ENCODE measurements around the gene PTK6. TPM values are rescaled to one million over a fixed set of nuclear protein-coding genes. Genes with fewer than 3 reads are reported as not detected.
A peak's percentile ranks its signal among the peaks of the same experiment; 100 is the strongest.
"Not testable (repeated sequence)": the region's sequence is repeated elsewhere in the genome, so short reads cannot be mapped to it uniquely, and the experiment has no call there.

PTK6 gene
- total RNA-seq, 1 experiment from 2014 or later: 0.14 TPM

DNA sequence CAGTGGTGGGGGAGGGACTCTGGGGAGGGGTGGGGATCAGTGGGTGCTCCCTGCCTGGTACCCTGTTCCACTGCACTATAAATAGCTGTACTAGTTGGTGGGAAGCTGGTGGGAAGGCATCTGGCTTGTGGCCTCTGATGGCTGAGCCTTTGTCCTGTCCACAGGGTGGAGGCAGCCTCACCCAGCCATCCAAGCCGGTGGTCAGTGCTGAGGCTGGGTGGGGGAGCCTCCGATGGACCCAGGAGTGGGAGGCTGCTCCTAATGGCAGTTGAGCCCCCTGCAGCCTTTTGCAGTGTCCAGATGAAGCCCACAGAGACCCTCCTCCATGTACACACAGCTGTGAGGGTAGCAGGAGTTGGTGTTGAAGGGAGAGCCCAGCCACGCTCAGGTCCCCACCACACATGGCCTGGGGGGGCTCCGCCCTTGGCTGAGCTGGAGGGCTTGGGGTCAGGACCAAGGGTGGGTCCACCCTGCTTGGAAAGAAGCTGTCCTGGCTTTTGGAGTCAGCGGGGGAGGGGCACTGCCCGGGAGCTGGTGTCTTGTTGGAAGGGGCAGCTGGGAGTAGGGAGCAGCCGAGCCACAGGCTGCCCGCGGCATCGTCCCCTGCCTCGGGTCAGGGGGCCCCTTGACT, 14.1 kb downstream of the PTK6 start:
- DNase-seq: peak; percentile 57
- Histone ChIP-seq H3K27me3 (ENCODE audit: control insufficient read depth, insufficient read depth, low read length) (peaks cover 7% of the 10 kb centered on the region), H3K4me3 (ENCODE audit: insufficient read depth, low read depth, low read length) (no peak overlapping the region), H3K36me3 (replicated peaks; ENCODE audit: control insufficient read depth, insufficient read depth, low read length) (peaks cover 9% of the 10 kb centered on the region)

DNA sequence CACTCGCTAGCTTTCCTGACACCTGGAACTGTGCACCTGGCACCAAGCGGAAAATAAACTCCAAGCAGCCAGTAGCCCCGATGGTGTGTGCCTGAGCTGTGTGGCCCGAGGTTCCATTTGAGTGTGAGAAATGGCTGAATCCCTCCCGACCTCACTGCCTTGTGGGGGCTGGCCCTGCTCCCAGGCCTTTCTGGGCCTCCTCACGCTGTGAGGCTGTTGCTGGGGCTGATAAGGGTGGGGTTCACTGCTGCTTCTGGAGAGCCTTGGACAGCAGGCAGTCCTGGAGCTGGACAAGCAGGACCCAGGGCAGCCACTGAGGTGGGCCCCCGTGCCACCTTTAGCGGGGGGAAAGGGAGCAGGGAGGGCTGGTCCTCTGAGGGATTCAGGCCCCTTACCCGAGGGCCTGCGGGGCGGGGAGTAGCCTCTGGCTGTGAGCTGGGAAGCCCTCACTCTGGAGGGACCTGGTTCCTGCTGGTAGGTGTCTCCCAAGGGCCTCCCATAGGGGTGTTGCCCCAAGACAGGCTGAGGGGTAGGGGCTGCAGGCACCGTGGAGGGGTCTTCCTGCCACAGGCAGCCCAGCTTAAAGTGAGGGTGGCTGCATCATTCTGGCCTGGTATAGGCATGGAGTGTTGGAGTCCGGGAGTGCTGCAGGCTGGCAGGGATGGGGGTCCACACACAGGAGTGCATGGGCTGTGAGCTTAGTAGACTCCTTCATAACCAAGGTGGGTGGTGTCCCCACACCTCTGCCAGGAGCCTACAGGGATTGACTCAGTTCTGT, 14.9 kb downstream of the PTK6 start:
- Histone ChIP-seq H3K4me3 (ENCODE audit: insufficient read depth, low read depth, low read length) (no peak overlapping the region), H3K27me3 (ENCODE audit: control insufficient read depth, insufficient read depth, low read length) (peaks cover 7% of the 10 kb centered on the region), H3K36me3 (replicated peaks; ENCODE audit: control insufficient read depth, insufficient read depth, low read length) (peaks cover 9% of the 10 kb centered on the region)
- no peak for DNase-seq

DNA sequence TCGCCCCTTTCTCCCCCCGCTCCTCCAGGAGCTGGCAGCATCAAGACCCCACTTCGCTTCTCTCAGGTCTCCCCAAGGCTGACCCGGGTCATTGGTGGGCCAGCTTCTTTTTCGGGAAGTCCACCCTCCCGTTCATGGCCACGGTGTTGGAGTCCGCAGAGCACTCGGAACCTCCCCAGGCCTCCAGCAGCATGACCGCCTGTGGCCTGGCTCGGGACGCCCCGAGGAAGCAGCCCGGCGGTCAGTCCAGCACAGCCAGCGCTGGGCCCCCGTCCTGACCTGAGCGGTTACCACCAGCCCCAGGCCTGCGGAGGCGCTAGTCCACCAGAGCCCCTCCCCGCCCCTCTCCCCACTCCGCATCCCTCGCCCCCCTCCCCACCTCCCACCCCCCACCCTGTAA, 15.6 kb downstream of the PTK6 start:
- DNase-seq: peak; percentile 92

DNA sequence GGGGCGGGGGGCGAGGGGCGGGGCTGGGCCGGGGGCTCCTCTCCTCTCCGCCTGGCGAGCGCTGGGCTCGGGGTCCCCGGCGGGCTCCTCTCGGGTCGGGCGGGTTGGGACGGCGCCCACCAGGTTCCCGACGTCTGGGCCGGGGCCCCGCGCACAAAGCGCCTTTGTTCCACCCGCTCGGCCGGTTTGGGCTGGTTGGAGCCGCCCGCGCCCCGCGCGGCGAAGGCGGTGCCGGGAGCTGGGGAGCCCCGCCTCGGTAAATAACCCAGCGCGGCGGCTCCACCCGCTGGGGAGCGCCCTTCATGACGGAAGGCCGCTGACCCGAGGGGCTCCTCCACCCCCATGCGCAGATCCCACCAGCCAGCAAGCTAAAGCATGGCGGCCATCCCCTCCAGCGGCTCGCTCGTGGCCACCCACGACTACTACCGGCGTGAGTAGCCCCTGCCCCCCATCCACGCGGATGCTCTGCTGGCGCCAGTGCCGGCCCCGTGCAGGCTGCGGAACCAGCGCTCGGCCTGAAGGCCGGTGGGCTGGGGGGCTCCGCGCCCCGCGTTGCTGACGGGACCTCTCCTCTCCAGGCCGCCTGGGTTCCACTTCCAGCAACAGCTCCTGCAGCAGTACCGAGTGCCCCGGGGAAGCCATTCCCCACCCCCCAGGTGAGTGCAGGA, 16.1 kb downstream of the PTK6 start:
- H3K4me3 ChIP-seq (ENCODE audit: insufficient read depth, low read depth, low read length): peak overlapping the region; percentile 91
- H3K27me3 ChIP-seq (ENCODE audit: control insufficient read depth, insufficient read depth, low read length): peaks cover 7% of the 10 kb centered on the region
- H3K36me3 ChIP-seq (replicated peaks; ENCODE audit: control insufficient read depth, insufficient read depth, low read length): peaks cover 9% of the 10 kb centered on the region
- peak; percentile 96 for DNase-seq

More for the DNA sequence above, 15.6 kb downstream of the PTK6 start:
- peaks cover 9% of the 10 kb centered on the region for H3K36me3 ChIP-seq (replicated peaks; ENCODE audit: control insufficient read depth, insufficient read depth, low read length)
- H3K27me3 ChIP-seq (ENCODE audit: control insufficient read depth, insufficient read depth, low read length): peaks cover 7% of the 10 kb centered on the region
- peak overlapping the region; percentile 91 for H3K4me3 ChIP-seq (ENCODE audit: insufficient read depth, low read depth, low read length)

DNA sequence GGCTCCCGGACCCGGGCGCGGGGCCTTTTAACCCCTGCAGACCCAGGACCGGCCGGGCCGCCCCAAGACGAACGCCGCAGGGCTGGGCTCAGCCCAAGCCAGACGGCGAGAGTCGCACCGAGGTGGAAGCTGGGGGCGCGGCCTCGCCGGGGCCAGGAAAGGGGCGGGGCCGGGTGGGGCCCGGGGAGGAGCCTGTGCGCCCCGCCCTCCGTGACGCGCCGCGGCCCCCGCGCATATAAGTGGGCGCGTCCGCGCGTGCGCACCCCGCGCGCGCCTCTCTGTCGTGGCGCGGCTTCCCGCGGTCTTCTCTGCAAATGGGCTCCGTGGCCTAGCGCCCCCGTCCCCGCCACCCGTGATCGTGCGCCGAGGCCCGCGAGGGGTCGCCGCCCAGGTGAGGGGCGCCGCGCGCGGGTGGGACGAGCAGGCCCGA, 16.7 kb downstream of the PTK6 start, which contains the start of gene PPDPF:
PPDPF (plus strand) TSS at position 262 of the 430 bp plus-strand sequence. CDS start 544 bp downstream, outside the sequence.
- peak; percentile 100 for DNase-seq
- Histone ChIP-seq H3K27me3 (ENCODE audit: control insufficient read depth, insufficient read depth, low read length) (peaks cover 7% of the 10 kb centered on the region), H3K4me3 (ENCODE audit: insufficient read depth, low read depth, low read length) (peak within 1 kb of the TSS; percentile 91), H3K36me3 (replicated peaks; ENCODE audit: control insufficient read depth, insufficient read depth, low read length) (peaks cover 9% of the 10 kb centered on the region)

DNA sequence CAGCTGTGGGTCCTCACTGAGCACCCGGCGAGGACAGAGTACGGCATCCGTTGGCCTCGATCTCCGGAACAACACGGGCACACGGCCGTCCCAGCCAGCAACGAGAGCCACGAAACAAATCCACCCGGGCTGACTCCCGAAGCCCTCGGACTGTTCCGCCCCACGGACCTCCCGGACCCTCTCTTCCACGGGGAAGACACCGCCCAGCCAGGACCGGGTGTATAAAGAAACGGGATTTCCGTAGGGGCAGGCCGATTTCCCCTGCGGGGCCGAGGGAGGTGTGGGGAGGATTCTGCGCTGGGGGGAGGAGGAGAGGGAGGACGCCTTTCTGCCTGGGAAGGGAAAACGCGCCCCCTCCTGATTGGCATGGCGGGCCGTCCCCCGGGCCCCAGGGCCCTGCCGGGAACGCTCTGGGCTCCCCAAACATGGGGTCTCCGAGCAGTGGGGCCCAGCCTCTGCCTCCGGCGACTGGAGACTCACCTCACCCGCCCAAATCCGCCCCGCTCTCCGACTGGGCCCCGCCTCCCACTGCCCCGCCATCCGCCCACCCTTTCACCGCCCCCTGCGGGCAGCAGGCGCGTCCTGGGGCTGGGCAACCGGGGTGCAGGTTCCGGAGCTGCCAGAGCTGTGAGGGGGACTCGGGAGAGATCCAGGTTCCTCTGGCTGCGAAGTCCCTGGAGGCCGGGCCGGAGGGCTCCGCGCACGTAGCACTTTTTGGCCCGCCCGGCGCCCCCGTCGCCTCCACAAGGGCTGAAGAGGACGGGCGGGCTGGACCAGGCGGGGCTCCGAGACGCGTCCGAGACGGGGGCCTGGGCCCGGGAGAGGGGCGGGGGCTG, 17.3 kb downstream of the PTK6 start:
- peak overlapping the region; percentile 91 for H3K4me3 ChIP-seq (ENCODE audit: insufficient read depth, low read depth, low read length)
- peaks cover 7% of the 10 kb centered on the region for H3K27me3 ChIP-seq (ENCODE audit: control insufficient read depth, insufficient read depth, low read length)
- peaks cover 9% of the 10 kb centered on the region for H3K36me3 ChIP-seq (replicated peaks; ENCODE audit: control insufficient read depth, insufficient read depth, low read length)
- DNase-seq: peak; percentile 94

DNA sequence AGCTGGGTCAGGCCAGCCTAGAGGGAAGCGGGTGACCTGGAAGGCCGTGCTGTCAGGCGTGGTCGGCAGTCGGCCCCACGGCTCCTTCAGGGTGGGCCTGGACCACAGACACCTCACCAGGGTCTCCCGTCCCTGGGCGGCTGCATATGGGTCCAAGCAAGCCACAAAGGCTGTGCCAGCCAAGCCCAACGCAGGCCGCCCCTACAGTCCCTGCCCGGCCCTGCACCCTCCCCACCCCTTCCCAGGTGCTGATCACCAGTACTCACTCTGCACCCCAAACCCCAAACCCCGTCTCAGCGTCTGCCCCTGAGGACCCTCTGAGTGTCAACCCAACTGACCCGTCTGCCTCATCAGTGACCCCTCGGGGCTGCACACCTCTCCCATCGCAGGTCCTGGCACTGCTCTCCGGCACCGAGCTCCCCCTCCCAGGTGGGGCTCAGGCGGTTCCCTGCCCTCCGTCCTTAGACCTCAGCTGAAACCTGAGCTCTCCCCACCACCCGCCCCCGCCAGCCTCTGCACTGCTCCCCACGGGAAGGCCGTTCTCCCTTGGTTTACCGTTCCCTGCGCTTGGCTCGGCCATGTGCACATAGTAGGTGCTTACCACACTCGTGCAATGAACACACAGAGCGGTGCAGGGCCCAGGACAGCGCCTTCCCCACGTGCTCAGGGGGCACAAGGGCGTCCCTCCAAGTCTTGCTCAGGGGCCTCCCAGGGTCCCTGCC, 18.1 kb downstream of the PTK6 start:
- DNase-seq: peak; percentile 84
- Histone ChIP-seq H3K36me3 (replicated peaks; ENCODE audit: control insufficient read depth, insufficient read depth, low read length) (peaks cover 9% of the 10 kb centered on the region), H3K27me3 (ENCODE audit: control insufficient read depth, insufficient read depth, low read length) (peaks cover 7% of the 10 kb centered on the region), H3K4me3 (ENCODE audit: insufficient read depth, low read depth, low read length) (peak overlapping the region; percentile 91)

DNA sequence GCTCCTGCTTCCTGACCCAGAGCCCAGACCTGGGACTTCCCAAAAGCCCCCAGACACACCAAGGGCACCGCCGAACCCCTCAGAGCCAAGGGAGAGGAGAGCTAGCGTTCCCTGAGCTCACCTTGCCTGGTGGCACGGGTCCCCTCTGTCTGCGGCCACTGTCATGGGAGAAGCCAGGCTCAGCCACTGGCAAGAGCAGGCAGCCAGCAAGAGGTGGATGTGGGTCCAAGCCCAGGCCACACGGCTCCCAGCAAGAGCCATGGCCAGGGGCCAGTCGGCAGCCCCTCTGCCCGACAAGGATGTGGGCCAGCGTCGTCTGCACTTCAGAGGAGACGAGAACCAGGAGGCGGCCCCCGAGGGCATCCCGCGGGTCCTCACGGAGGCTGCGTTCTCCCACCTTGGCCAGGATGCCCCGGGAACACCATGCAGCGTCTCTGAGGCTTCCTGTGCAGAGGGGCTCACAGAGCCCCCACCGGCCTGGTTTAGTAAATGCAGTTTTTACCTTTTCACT, 18.8 kb downstream of the PTK6 start:
- Histone ChIP-seq H3K4me3 (ENCODE audit: insufficient read depth, low read depth, low read length) (no peak overlapping the region), H3K27me3 (ENCODE audit: control insufficient read depth, insufficient read depth, low read length) (peaks cover 7% of the 10 kb centered on the region), H3K36me3 (replicated peaks; ENCODE audit: control insufficient read depth, insufficient read depth, low read length) (peaks cover 7% of the 10 kb centered on the region)
- peak; percentile 89 for DNase-seq

DNA sequence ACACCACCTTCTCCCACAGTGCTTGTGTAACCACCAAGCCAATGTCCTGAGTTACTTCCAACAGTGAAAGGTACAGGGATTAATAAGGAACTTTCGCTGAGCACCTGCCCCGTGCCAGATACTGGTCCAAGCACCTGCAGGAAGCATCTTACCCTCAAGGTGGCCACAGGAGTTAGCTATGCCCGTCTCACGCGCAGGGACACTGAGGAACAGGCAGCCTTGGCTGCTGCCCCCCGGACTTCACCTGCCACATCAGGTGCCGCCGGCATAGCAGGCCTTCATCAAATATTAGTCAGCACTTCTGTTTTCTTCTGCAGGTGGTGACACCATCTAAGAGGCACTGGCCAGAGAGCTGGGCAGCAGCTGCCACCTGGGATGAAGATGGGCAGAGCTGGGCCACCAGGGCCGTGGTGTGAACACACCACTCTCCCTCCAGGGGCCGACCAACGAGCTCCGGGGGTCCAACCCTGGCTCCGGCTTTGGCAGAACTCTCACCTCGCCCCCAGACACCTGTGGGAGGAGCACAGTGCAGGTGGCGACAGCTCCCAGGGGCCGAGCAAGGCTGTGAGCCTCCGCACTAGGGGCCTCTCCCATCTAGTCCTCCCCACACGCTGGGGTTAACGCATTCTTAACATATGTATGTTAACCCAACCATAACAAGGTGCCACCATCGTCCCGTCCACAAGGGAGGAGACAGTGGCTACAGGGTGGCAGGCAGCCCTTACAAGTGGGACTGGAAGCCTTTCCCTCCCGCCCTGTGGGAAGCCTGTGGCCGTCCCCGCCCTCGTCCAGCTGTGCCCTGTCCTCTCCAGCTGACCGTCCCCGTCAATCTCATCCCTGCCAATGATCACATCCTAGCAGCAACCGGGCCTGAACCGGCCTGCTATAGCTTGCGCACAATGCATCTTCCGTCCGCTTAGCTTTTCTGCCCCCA, 19.5 kb downstream of the PTK6 start:
- Histone ChIP-seq H3K36me3 (replicated peaks; ENCODE audit: control insufficient read depth, insufficient read depth, low read length) (peaks cover 6% of the 10 kb centered on the region), H3K27me3 (ENCODE audit: control insufficient read depth, insufficient read depth, low read length) (peaks cover 7% of the 10 kb centered on the region), H3K4me3 (ENCODE audit: insufficient read depth, low read depth, low read length) (no peak overlapping the region)
- peak; percentile 43 for DNase-seq

DNA sequence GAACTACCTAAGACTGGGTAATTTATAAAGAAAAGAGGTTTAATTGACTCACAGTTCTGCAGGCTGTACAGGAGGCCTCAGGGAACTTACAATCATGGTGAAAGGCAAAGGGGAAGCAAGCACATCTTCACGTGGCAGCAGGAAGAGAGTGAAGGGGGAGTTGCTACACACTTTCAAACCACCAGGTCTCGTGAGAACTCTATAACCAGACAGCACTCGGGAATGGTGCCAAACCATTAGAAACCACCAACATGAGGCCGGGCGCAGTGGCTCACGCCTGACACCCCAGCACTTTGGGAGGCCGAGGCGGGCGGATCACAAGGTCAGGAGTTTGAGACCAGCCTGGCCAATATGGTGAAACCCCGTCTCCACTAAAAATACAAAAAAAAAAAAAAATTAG, 22.7 kb downstream of the PTK6 start:
- H3K27me3 ChIP-seq (ENCODE audit: control insufficient read depth, insufficient read depth, low read length); H3K36me3 ChIP-seq (replicated peaks; ENCODE audit: control insufficient read depth, insufficient read depth, low read length); H3K4me3 ChIP-seq (ENCODE audit: insufficient read depth, low read depth, low read length): not testable (repeated sequence)
- DNase-seq: peak; percentile 23

DNA sequence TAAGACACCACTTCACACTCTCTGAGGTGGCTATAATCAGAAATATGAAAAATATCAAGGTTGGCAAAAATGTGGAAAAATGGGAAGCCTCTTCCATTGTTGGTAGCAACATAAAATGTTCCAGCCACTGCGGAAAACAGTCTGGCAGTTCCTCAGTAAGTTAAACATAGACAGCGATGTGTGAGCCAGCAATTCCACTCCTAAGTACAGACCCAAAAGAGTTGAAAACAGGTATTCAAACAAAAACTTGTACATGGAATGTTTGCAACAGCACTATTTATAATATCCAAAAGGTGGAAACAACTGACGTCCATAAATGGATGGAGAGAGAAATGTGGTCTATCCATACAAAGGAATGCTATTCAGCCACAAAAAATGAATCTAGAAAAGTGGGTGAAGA, 24.0 kb downstream of the PTK6 start:
- H3K4me3 ChIP-seq (ENCODE audit: insufficient read depth, low read depth, low read length): no peak overlapping the region
- DNase-seq: no peak
- H3K36me3 ChIP-seq (replicated peaks; ENCODE audit: control insufficient read depth, insufficient read depth, low read length): no peaks in the 10 kb centered on the region

DNA sequence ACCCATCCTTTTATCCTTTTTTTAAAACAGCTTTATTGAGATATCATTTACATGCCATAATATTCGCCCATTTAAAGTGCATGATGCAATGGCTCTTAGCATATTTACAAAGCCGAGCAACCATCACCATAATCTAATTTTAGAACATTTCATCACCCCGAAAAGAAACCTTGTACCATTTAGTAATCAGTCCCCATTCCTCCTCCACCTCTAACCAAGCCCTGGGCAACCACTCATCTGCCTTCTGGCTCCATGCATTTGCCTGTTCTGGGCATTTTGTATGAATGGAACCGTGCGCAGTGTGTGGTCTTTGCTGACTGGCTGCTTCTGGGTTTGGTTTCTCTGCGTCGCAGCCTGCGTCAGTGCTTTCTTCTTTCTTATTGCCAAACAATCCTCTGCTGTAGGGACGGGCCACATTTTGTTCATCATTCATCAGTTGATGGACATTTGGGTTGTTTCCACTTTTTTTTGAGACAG, 28.1 kb downstream of the PTK6 start:
- H3K27me3 ChIP-seq (ENCODE audit: control insufficient read depth, insufficient read depth, low read length): no peaks in the 10 kb centered on the region
- H3K36me3 ChIP-seq (replicated peaks; ENCODE audit: control insufficient read depth, insufficient read depth, low read length): no peaks in the 10 kb centered on the region
- no peak overlapping the region for H3K4me3 ChIP-seq (ENCODE audit: insufficient read depth, low read depth, low read length)
- no peak for DNase-seq

More for the DNA sequence above, 24.0 kb downstream of the PTK6 start:
- H3K27me3 ChIP-seq (ENCODE audit: control insufficient read depth, insufficient read depth, low read length): no peaks in the 10 kb centered on the region
